Measurements from ENCODE around the gene NAT9.

DNA sequence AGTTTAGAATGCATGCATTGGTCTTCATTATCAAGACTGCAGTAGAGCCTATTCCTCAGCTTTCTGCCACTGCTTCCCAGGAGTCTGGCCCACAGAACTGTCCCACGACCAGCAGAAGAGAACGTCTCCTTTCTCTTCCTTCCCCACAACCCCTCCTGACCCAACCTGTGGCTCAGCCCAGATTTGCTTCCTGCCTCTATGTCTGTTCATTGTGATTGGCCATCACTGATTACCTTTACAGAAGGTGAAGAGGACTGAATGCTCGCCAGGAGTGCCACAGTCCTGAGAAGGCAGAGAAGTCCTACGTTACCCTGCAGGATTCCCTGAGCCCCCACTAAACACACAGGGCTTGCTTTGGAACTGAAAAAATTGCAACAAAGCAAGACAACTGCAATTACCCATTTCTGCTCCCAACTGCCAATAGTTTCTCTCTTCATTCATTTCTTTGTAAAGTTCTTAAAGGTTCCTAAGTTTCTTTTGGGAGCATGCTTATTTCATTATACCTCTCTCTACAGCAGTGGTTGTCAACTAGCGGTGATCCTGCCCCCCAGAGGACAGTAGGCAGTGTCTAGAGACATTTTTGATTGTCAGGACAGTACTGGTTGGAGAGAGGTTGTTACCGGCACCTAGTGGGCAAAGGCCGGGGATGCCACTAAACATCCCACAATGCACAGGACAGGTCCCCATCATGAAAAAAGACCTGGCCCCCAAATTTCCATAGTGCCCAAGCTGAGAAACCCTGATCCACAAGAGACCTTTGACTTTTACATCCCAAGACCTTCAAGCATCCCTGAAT is 4.5 kb upstream of the NAT9 start:
- TF ChIP-seq, protein P1, sequence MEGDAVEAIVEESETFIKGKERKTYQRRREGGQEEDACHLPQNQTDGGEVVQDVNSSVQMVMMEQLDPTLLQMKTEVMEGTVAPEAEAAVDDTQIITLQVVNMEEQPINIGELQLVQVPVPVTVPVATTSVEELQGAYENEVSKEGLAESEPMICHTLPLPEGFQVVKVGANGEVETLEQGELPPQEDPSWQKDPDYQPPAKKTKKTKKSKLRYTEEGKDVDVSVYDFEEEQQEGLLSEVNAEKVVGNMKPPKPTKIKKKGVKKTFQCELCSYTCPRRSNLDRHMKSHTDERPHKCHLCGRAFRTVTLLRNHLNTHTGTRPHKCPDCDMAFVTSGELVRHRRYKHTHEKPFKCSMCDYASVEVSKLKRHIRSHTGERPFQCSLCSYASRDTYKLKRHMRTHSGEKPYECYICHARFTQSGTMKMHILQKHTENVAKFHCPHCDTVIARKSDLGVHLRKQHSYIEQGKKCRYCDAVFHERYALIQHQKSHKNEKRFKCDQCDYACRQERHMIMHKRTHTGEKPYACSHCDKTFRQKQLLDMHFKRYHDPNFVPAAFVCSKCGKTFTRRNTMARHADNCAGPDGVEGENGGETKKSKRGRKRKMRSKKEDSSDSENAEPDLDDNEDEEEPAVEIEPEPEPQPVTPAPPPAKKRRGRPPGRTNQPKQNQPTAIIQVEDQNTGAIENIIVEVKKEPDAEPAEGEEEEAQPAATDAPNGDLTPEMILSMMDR (IDR thresholded peaks at IDR 0.05) = no peak
- no peak for TF ChIP-seq POLR2A (IDR thresholded peaks at IDR 0.05)
